ENCODE results near the gene PAXX. TPM values are rescaled to one million over a fixed set of nuclear protein-coding genes. Genes with fewer than 3 reads are reported as not detected.

The PAXX gene
- total and polyA plus RNA-seq, 9 donors, result 1.1 to 48.9 (median 37.5) TPM

GRCh38 chr9:137013571-137013940 lies 21.3 kb downstream of the PAXX start:
- no peaks in the 10 kb centered on the region for H3K9me3 ChIP-seq
- no peak overlapping the region for H3K27ac ChIP-seq
- DNase-seq, result no peak
- H3K4me1 ChIP-seq (ENCODE audit: insufficient read depth), result no peaks in the 10 kb centered on the region
- intact Hi-C loops (cut with DNase I), result no loop called here
- H3K36me3 ChIP-seq, result no peaks in the 10 kb centered on the region
- no peak overlapping the region for H3K4me3 ChIP-seq
- no peaks in the 10 kb centered on the region for H3K27me3 ChIP-seq
- 93 to 97% (median 96%) methylated on average over 17 to 20 of the region's 20 CpGs for WGBS, 3 donors
- TF ChIP-seq EP300 (IDR thresholded peaks at IDR 0.05) (no peak), CTCF (IDR thresholded peaks at IDR 0.05) (no peak), POLR2A (IDR thresholded peaks at IDR 0.05) (no peak)

GRCh38 chr9:137014166-137014565 lies 21.9 kb downstream of the PAXX start:
- TF ChIP-seq EP300 (IDR thresholded peaks at IDR 0.05) (no peak), CTCF (IDR thresholded peaks at IDR 0.05) (no peak), POLR2A (IDR thresholded peaks at IDR 0.05) (no peak)
- 86 to 89% (median 88%) methylated on average over 23 of the region's 23 CpGs for WGBS, 3 donors
- no peaks in the 10 kb centered on the region for H3K27me3 ChIP-seq
- no peak overlapping the region for H3K27ac ChIP-seq
- no peak for DNase-seq
- intact Hi-C loops (cut with DNase I), result no loop called here
- no peak overlapping the region for H3K4me3 ChIP-seq
- no peaks in the 10 kb centered on the region for H3K4me1 ChIP-seq (ENCODE audit: insufficient read depth)
- H3K36me3 ChIP-seq, result no peaks in the 10 kb centered on the region
- H3K9me3 ChIP-seq, result no peaks in the 10 kb centered on the region

- Histone ChIP-seq H3K27me3 (no peaks in the 10 kb centered on the region), H3K4me1 (ENCODE audit: insufficient read depth) (no peaks in the 10 kb centered on the region), H3K27ac (no peak overlapping the region), H3K9me3 (no peaks in the 10 kb centered on the region), H3K4me3 (no peak overlapping the region), H3K36me3 (no peaks in the 10 kb centered on the region)
- WGBS, 3 donors, result 93 to 97% (median 93%) methylated on average over 34 to 36 of the region's 36 CpGs
- intact Hi-C loops (cut with DNase I), result no loop called here
- DNase-seq, result no peak
- TF ChIP-seq CTCF (IDR thresholded peaks at IDR 0.05) (no peak), POLR2A (IDR thresholded peaks at IDR 0.05) (no peak), EP300 (IDR thresholded peaks at IDR 0.05) (no peak)
Observed at GRCh38 chr9:137014776-137015539, 22.7 kb downstream of the PAXX start.

- no peaks in the 10 kb centered on the region for H3K9me3 ChIP-seq
- DNase-seq, result no peak
- intact Hi-C loops (cut with DNase I), result no loop called here
- H3K27ac ChIP-seq, result no peak overlapping the region
- no peaks in the 10 kb centered on the region for H3K4me1 ChIP-seq (ENCODE audit: insufficient read depth)
- WGBS, 3 donors, result 96 to 98% (median 98%) methylated on average over 21 to 25 of the region's 25 CpGs
- H3K4me3 ChIP-seq, result no peak overlapping the region
- no peaks in the 10 kb centered on the region for H3K27me3 ChIP-seq
- no peak for TF ChIP-seq EP300 (IDR thresholded peaks at IDR 0.05)
- TF ChIP-seq POLR2A (IDR thresholded peaks at IDR 0.05), result no peak
- TF ChIP-seq CTCF (IDR thresholded peaks at IDR 0.05), result no peak
- no peaks in the 10 kb centered on the region for H3K36me3 ChIP-seq
Observed at GRCh38 chr9:137015540-137015930, 23.3 kb downstream of the PAXX start.
